Measurements from ENCODE around the gene COL4A1. TPM values are rescaled to one million over a fixed set of nuclear protein-coding genes. Genes with fewer than 3 reads are reported as not detected.

Gene COL4A1
- total RNA-seq, 1 donor from 2014 or later = 178 TPM

- Histone ChIP-seq H3K27ac (no peak overlapping the region), H3K4me1 (peaks cover 47% of the 10 kb centered on the region), H3K4me3 (no peak overlapping the region), H3K9me3 (no peaks in the 10 kb centered on the region), H3K27me3 (no peaks in the 10 kb centered on the region), H3K36me3 (no peaks in the 10 kb centered on the region)
- DNase-seq (ENCODE audit: extremely low spot score in 2 of 2) = peak in 1 of 2 donors; percentile 86
- TF ChIP-seq POLR2A (IDR thresholded peaks at IDR 0.05) (no peak), CTCF (IDR thresholded peaks at IDR 0.05) (no peak), POLR2AphosphoS5 (IDR thresholded peaks at IDR 0.05; ENCODE audit: insufficient read depth in 1 of 2, low read depth in 1 of 2) (no peak)
- intact Hi-C loops (cut with DNase I) = no loop called here
Observed at GRCh38 chr13:110240352-110240751, 66.6 kb downstream of the COL4A1 start.

GRCh38 chr13:110239280-110240125 is 67.5 kb downstream of the COL4A1 start:
- DNase-seq (ENCODE audit: extremely low spot score in 2 of 2) = peak in 1 of 2 donors; percentile 47
- Histone ChIP-seq H3K4me1 (peaks cover 48% of the 10 kb centered on the region), H3K27me3 (no peaks in the 10 kb centered on the region), H3K9me3 (no peaks in the 10 kb centered on the region), H3K4me3 (no peak overlapping the region), H3K27ac (peak overlapping the region; percentile 37), H3K36me3 (no peaks in the 10 kb centered on the region)
- intact Hi-C loops (cut with DNase I) = loop anchor here (5.0 kb wide), 1 partner anchor 168 kb away; no protein-coding TSS in a partner anchor
- TF ChIP-seq CTCF (IDR thresholded peaks at IDR 0.05) (no peak), POLR2AphosphoS5 (IDR thresholded peaks at IDR 0.05; ENCODE audit: insufficient read depth in 1 of 2, low read depth in 1 of 2) (no peak), POLR2A (IDR thresholded peaks at IDR 0.05) (no peak)

- Histone ChIP-seq H3K36me3 (no peaks in the 10 kb centered on the region), H3K27ac (peak overlapping the region; percentile 52), H3K4me1 (peaks cover 55% of the 10 kb centered on the region), H3K4me3 (no peak overlapping the region), H3K9me3 (no peaks in the 10 kb centered on the region), H3K27me3 (no peaks in the 10 kb centered on the region)
- intact Hi-C loops (cut with DNase I) = loop anchor here (5.0 kb wide), 1 partner anchor 168 kb away; no protein-coding TSS in a partner anchor
- peak in 1 of 2 donors; percentile 64 for DNase-seq (ENCODE audit: extremely low spot score in 2 of 2)
- TF ChIP-seq CTCF (IDR thresholded peaks at IDR 0.05) = no peak
- TF ChIP-seq POLR2A (IDR thresholded peaks at IDR 0.05) = no peak
- TF ChIP-seq POLR2AphosphoS5 (IDR thresholded peaks at IDR 0.05; ENCODE audit: insufficient read depth in 1 of 2, low read depth in 1 of 2) = no peak
Observed at GRCh38 chr13:110238818-110239195, 68.2 kb downstream of the COL4A1 start.

- TF ChIP-seq POLR2AphosphoS5 (IDR thresholded peaks at IDR 0.05; ENCODE audit: insufficient read depth in 1 of 2, low read depth in 1 of 2) (no peak), POLR2A (IDR thresholded peaks at IDR 0.05) (no peak), CTCF (IDR thresholded peaks at IDR 0.05) (no peak)
- H3K4me3 ChIP-seq = no peak overlapping the region
- H3K27ac ChIP-seq = peak overlapping the region; percentile 52
- H3K9me3 ChIP-seq = no peaks in the 10 kb centered on the region
- DNase-seq (ENCODE audit: extremely low spot score in 2 of 2) = no peak
- intact Hi-C loops (cut with DNase I) = loop anchor here (5.0 kb wide), 1 partner anchor 169 kb away; no protein-coding TSS in a partner anchor
- H3K27me3 ChIP-seq = no peaks in the 10 kb centered on the region
- no peaks in the 10 kb centered on the region for H3K36me3 ChIP-seq
- peaks cover 58% of the 10 kb centered on the region for H3K4me1 ChIP-seq
Observed at GRCh38 chr13:110237875-110238817, 68.8 kb downstream of the COL4A1 start.

Measured in vagina (tissue), 2 donors.